HG02623 (cell line): ENCODE results near the gene NPEPL1.

ENCODE experiments used
- ATAC-seq: cut with Tn5 transposase; IDR thresholded peaks from one replicate; pipeline ENCODE4 v1.9.1; 2021; ENCODE audit warnings: moderate library complexity; ENCODE audit not compliant: unreplicated experiment

The NPEPL1 gene

GRCh38 chr20:58682656-58683531, 9.7 kb upstream of the NPEPL1 start:
- ATAC-seq, result no peak

GRCh38 chr20:58684291-58684690, 8.3 kb upstream of the NPEPL1 start:
- ATAC-seq, result no peak

GRCh38 chr20:58685988-58686387, 6.6 kb upstream of the NPEPL1 start:
- ATAC-seq, result no peak

GRCh38 chr20:58688414-58688813, 4.2 kb upstream of the NPEPL1 start:
- ATAC-seq, result no peak

GRCh38 chr20:58688840-58689239, 3.8 kb upstream of the NPEPL1 start:
- ATAC-seq, result no peak

GRCh38 chr20:58690396-58691135, 2.0 kb upstream of the NPEPL1 start:
- ATAC-seq, result no peak

GRCh38 chr20:58691773-58692578, 624 bp upstream of the NPEPL1 start:
- ATAC-seq, result no peak

GRCh38 chr20:58693226-58694006, 816 bp downstream of the NPEPL1 start:
- peak; percentile 20 for ATAC-seq

- no peak for ATAC-seq
Observed at GRCh38 chr20:58694241-58695083, 1.9 kb downstream of the NPEPL1 start.

GRCh38 chr20:58695084-58695722, 2.6 kb downstream of the NPEPL1 start:
- no peak for ATAC-seq

GRCh38 chr20:58695895-58696375, 3.3 kb downstream of the NPEPL1 start:
- ATAC-seq, result no peak

GRCh38 chr20:58696411-58696961, 3.9 kb downstream of the NPEPL1 start:
- ATAC-seq, result no peak

GRCh38 chr20:58697201-58697866, 4.7 kb downstream of the NPEPL1 start:
- ATAC-seq, result no peak

- ATAC-seq, result no peak
Observed at GRCh38 chr20:58697867-58698703, 5.5 kb downstream of the NPEPL1 start.

- ATAC-seq, result no peak
Observed at GRCh38 chr20:58698741-58699622, 6.4 kb downstream of the NPEPL1 start.

GRCh38 chr20:58699623-58700107, 7.1 kb downstream of the NPEPL1 start:
- ATAC-seq, result no peak
